ENCODE measurements around the gene SMIM44.
"Not testable (repeated sequence)": the region's sequence is repeated elsewhere in the genome, so short reads cannot be mapped to it uniquely, and the experiment has no call there.

SMIM44 gene

DNA sequence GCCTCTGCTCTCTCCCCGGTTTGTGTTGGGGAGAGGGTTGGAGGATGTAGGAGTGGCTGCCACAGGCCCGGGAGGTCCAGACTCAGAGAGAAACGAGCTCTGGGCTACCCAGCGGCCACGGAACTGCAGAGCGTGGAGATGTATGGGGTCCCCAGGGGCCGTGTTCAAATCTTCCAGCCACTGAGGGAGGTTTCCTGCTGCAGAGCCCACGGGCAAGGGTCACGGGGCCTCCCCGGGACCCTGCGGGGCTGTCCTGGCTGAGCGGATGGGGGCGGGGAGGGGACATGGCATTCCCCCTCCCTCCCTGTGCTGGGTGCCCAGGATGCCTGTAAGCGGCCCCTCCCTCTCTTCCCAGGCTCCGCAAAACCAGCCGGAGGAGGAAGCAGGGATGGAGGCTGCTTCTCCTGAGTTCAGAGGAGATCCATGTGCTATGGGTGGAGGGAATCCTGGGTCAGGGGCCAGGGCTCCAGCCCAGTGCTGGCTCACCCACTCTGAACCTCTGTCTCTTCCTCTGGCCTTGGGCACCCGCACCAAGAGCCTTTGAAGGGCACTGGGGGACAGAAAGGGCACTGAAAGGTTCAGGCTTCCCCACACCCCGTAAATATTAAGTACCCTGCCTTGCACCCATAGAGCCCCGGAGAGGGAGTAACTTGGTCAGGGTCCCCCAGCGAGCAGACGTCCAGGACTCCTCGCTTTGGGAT lies 25.6 kb downstream of the SMIM44 start:
- DNase-seq (ENCODE audit: low spot score) = no peak

DNA sequence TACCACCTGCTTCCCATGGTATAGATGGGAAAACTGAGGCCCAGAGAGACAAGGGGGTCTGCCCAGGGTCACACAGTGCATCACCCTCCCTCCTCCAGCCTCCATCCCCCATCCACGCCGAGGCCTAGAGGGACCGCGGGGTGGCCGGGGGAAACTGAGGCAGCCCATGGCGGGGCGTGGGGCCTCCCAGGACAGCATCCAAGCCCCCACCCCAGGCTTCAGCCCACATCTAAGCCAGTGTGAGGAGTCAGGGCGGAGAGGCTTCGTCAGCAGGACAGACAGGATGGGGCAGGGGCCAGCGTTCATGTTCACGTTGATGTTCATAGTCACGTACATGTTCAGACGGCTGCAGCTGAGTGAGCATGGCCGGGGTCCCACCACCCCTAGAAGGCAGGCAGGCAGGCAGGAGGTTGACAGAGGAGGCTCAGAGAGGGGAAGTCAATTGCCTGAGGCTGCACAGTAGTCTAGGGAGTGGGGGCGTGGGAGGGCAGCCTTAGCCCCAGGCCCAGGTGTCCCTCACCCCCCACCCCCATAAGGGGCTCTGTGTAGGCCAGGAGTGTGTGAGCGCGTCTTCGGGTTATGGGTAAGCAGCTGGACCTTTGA lies 26.2 kb downstream of the SMIM44 start:
- DNase-seq (ENCODE audit: low spot score) = no peak

DNA sequence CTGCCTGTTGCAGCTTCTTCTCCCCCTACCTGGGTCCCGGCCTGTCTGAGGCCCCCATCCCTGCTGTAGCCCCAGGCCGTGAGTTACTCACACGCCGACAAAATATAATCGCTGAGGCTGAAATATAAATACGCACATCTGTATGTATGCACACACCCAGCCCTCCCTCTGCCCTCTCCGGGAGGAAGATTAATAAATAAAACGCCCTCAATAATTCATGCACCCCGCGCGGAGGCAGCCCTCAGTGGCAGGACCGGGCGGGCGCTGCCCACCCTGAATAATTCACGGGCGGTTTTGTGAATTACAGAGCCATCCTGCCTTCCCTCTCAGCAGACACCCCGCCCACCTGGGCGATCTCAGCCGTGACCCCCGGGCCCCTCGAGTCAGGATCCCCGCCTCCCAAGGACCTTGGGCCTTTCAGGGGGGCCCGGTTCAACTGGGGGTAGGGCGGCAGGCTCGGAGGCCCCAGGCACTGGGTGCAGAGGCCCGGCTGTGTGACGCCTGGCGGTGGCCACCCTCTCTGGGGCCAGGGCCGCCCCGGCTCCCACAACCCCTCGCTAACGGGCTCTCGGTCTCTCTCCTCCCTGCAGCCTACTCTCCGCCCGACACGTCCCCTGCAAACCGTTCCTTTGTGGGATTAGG lies 27.2 kb downstream of the SMIM44 start:
- no peak for DNase-seq (ENCODE audit: low spot score)

DNA sequence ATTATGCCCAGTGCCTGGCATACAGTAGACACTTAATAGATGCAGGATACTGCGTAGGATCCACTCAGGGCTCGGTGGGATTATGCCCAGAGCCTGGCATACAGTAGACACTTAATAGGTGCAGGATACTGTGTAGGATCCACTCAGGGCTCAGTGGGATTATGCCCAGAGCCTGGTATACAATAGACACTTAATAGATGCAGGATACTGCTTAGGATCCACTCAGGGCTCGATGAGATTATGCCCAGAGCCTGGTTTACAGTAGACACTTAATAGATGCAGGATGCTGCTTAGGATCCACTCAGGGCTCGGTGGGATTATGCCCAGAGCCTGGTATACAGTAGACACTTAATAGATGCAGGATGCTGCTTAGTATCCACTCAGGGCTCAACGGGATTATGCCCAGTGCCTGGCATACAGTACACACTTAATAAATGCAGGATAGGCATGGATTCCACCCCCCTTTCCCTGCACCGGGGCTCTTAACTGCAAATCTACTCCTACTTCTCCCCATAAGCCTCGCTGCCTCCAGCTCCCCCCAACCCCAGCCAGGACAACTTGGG lies 27.8 kb downstream of the SMIM44 start:
- no peak for DNase-seq (ENCODE audit: low spot score)

DNA sequence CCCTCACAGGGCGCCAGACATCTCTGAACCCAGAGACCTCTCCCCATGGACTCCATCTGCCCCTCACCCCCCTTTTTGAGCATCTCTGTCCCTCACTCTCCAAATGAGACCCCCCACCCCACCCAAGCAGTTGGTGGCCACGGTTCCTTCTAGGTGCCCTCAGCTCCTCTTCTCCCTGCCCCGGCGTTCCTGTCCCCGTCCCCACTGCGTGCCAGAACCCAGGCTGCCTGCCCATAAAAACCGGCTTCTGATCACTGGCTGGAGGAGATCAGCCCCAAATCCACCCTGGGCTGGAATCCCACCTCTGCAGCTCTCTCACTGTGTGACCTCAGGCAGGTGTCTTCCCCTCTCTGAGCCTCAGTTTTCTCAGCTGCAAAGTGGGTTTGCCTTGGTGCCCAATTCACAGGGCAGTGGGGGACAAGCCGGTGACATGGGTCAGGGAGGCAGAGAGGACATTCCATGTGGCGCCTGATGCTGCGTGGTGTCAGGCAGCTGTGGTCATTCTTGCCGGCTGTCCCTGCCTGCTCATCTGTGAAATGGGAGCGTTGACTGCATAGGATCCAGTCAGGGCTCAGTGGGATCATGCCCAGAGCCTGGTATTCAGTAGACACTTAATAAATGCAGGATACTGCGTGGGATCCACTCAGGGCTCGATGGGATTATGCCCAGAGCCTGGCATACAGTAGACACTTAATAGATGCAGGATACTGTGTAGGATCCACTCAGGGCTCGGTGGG lies 28.4 kb downstream of the SMIM44 start:
- DNase-seq (ENCODE audit: low spot score) = no peak

DNA sequence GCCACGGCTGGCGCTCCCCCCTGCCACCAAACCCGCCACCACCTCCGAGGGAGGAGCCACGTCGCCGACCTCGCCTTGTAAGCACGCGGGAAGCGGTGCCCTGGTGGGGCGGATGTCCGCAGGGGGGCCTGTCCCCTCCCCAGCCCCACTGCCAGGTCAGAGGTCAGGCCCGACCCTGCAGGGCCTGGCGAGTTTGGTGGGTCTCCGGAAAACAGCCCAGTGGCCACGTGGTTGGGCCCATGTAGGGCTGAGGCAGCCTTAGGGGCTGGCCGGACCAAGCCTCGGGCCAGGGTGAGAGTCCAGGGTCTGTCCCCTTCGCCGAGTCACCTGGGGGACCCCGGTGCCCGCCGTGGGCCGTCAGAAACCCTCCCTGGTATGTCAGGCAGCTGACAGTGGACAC lies 29.4 kb downstream of the SMIM44 start:
- DNase-seq (ENCODE audit: low spot score) = no peak

DNA sequence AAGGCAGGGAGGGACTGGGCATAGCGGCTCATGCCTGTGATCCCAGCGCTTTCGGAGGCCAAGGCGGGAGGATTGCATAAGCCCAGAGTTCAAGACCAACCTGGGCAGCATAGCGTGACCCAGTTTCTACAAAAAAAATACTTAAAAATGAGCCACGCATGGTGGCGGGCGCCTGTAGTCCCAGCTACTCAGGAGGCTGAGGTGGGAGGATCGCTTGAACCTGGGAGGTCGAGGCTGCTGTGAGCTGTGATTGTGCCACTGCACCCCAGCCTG lies 30.4 kb downstream of the SMIM44 start:
- DNase-seq (ENCODE audit: low spot score) = peak; percentile 51

DNA sequence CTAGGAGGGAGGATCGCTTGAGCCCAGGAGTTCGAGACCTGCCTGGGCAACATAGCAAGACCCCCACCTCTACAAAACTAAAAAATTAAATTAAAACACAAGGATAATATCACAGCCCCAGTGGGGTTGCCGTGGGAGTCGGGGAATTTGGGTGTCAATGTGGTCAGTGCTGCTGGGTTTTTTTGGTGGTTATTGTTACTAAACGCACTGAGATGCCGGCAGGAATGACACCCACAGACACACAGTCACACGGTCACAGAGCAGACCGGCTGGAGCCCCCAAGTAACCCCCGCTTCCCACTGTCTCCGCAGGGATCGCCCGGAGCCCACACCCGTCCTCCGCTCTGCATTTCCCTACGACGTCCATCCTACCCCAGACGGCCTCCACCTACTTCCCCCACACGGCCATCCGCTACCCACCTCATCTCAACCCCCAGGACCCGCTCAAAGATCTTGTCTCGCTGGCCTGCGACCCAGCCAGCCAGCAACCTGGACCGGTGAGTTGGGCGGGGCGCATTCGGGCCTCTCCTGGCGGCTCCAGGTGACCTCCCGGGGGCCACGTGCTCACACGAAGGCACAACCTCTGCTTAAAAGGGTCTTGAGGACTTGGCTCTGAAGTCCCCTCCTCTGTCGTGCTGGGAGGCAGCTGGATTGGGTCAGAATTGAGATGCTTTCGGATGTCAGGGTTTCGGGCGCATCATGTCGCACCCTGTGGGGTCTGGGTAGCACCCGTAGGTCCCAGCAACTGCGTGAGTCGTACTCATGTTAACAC lies 30.9 kb downstream of the SMIM44 start:
- no peak for DNase-seq (ENCODE audit: low spot score)

DNA sequence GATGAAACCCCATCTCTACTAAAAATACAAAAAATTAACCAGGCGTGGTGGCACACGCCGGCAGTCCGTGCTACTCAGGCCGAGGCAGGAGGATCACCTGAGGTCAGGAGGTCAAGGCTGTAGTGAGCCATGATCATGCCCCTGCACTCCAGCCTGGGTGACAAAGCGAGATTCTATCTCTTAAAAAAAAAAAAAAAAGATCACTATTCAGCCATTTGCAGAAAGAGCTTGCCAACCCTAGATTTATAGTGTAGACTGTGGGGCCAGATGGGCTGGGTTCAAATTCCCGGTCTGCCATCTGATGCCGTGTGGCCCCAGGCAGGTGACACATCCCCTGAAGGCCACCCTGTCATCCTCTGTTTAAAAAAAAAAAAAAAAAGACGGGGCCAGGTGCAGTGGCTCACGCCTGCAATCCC lies 31.8 kb downstream of the SMIM44 start:
- DNase-seq (ENCODE audit: low spot score) = no peak

DNA sequence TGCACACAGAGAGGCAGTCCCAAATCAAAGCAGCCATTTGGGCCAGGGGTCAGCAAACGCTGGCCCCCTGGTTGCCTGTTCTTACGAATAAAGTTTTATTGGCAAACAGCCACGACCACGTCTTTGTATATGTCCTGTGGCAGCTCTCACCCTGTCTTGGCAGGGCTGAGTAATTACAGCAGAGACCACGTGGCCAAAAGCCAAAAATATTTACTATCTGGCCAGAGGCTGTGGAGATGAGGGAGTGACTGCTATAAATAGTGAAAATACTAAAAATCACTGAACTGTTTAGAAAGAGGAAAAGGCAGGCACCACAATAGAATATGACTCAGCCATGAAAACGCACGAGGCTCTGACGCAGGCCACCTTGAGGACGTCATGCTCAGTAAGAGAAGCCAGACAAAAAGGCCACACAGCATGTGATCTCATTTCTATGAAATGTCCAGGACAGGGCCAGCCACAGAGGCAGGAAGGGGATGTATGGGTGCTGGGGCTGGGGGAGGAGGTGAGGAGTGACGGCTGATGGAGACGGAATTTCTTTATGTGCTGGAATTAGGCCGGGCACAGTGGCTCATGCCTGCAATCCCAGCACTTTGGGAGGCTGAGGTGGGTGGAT lies 32.3 kb downstream of the SMIM44 start:
- DNase-seq (ENCODE audit: low spot score) = no peak

DNA sequence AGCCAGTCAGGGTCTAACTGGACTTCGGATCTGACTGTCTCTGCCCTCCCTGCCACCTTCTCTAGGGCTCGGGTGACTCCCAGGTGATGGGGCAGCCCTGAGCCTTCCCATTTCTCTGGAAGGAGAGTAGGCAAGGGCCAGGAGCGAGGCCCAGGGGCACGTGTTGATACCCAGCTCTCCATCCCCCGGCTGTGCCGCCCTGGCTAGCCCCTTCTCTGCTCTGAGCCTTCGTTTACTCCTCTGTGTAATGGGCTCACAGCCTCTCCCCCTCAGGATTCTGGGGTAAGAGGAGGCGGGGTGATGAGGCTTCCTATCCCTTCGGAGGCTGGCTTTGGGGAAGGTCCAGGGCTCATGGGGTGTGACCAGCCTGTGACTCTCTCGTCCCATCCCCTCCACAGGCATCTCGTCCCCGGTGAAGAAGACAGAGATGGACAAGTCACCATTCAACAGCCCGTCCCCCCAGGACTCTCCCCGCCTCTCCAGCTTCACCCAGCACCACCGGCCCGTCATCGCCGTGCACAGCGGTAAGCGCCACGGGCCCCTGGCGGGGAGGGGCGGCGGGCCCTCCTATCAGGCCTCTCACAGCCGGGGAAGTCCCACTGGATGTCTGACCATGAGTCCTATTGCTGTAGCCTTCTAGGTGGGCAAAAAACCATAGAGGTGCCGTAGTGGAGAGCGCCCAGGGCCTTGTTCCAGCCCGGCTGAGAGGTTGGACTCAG lies 34.5 kb downstream of the SMIM44 start:
- DNase-seq (ENCODE audit: low spot score) = no peak

DNA sequence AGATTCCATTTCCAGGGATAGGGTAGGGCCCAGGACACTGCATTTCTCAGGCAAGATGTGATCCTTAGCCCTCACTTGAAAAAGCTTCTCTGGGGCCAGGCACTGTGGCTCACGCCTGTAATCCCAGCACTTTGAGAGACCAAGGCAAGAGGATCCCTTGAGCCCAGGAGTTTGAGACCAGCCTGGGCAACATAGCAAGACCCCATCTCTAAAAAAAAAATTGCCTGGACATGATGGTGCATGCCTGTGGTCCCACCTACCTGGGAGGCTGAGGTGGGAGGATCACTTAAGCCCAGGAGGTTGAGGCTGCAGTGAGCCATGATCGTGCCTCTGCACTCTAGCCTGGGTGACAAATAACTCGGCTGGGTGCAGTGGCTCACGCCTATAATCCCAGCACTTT lies 36.6 kb downstream of the SMIM44 start:
- not testable (repeated sequence) for DNase-seq (ENCODE audit: low spot score)

DNA sequence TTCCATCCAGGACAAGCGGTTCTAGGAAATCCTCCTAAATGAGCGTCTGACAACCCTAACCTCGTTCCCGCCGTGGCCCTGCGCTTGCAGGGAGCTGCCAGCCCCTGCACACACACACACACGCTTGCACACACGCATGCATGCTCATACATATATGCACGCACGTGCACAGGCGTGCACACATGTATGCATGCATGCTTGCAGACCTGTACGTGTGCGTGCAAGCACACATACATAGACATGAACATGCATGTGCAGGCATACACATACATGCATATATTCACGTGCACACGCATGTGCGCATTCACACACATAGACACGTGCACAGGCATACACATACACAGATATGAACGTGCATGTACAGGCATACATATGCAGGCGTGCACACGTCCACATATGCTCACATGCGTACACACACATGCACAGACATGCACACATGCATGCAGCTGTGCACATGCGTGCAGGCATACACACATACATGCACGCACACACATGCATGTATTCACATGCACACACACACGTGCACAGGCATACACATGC lies 38.5 kb downstream of the SMIM44 start:
- DNase-seq (ENCODE audit: low spot score) = no peak

DNA sequence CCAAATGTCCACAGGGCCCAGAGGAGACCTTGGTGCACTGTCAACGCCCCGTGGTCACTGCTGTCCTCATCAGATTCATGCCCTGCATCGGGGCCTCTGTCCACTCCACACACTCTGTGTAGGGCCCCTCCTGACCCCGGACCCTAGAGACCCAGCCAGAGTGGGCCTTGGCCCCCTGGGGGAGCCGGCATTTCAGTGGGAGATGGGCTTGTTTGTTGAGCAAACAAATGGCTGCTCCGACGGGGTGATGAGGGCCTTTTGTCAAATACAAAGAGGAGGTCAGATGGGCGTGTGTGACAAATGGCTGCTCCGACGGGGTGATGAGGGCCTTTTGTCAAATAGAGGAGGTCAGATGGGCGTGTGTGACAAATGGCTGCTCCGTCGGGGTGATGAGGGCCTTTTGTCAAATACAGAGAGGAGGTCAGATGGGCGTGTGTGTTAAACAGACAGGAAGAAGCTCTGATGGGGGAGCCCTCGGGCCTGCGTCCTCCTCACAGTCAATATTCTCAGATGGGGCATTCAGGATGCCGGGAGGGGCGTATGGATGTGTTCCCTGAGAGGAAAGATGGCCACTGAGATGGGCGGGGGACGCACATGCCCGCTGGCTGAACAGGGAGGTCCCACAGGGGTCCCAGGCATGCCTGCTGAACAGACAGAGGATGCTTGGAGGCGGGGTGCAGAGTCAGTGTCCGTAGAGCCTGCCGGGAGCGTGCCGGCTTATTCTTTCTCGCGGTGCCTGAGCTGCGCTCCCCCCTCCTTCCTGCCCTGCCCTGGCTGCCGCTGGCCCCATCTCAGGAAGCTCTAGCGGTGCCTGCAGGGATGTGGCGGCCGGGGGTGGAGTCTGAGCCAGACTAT lies 39.2 kb downstream of the SMIM44 start:
- DNase-seq (ENCODE audit: low spot score) = no peak

DNA sequence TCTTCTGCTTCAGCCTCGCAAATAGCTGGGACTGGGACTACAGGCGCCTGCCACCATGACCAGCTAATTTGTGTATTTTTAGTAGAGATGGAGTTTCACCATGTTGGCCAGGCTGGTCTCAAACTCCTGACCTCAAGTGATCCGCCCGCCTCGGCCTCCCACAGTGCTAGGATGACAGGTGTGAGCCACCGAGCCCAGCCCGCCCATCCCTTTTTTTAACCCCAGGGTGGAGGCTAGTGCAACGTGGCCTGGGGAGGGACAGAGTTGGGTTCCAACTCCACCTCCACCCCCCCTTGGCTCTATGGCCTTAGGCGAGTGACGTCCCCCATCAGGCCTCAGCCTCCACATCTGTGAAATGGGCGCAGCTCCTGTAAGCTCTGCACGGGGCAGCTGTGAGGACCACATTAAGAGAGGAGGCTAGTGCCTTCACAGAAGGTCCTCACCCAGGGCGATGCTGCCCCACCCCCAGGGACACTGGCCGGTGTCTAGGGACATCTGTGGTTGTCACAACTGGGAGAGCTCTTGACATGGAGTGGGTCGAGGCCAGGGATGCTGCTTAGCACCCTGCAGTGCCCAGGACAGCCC lies 40.7 kb downstream of the SMIM44 start:
- no peak for DNase-seq (ENCODE audit: low spot score)

DNA sequence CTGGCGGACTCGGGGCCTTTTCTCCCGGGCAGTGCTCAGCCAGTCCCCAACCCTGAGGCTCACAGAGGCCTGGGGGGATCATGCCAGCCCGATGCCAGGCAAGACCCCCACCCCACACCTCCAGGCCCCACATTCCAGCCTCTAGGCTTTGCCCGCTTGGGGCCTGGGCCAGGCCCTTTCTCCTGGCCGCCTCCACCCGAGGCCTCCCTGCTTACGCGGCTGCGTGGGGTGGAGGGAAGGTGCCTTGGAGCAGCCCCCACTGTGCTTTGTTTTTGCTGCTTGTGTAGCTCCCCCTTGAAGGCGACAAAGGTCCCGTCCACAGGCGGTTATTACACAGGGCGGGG lies 41.3 kb downstream of the SMIM44 start:
- no peak for DNase-seq (ENCODE audit: low spot score)

DNA sequence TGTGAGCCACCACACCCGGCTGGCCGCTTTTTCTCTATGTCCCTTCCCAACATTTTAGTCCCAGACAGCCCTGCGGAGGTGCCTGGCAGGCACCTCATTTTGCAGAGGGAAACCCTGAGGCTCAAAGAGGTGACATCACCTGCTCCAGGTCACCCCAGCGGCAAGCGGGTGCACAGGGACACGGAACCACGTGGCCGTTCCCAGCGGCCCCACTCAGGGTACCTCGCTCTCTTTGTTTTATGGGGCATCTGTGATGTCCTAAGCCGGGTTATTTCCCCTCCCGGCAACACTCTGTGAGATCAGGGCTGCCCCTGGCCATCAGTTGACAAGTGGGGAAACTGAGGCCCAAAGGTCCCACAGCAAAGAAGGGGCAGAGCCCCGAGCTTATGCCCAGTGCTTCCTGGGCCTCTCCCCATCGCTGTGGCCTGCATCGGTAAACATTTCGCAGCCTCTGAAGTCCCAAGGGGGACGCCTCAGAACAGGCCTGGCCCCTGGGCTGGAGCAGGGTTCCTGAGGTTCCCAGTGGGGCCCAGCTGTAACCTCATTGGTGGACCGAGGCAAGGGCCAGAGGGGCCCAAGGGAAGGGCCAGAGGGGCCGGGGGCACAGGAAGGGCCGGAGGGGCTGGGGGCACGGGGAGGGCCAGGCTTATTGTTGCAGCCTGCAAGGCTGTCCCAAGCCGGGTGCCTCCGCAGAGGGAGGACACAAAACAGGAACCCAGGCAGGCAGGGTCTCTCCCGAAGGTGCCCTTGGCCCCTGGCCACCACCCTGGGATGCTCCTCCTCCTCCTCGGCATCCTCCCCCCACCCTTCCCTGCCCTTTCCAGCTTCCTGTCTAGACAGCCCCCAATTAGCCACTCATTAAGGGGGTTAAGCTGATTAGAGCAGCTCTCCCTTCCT lies 41.9 kb downstream of the SMIM44 start:
- no peak for DNase-seq (ENCODE audit: low spot score)

DNA sequence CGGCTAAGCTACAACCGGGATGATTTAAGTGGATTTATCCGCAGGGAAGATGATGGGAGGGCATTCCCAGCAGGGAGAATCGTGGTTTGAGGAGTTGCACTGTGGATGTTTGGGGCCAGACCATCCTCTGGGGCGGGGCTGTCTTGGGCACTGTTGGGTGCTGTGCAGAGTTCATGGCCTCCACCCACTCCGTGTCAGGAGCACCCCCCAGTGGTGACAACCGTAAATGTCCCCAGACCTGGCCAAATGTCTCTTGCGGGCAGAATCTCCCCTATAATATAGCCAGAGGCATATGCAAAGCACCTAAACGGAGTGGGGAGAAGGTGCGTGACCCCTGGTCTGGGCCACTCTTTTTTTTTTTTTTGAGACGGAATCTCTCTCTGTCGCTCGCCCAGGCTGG lies 43.2 kb downstream of the SMIM44 start:
- DNase-seq (ENCODE audit: low spot score) = no peak

Measured in left forelimb (tissue), 1 donor.